Endothelial cell of umbilical vein (primary cell): Measurements from ENCODE around the gene EPS8.

Experiments
- FOS ChIP-seq: IDR thresholded peaks from 2 replicates; pipeline ENCODE4 v1.6.1; 2011; ENCODE audit warnings: mild to moderate bottlenecking, low read length, moderate library complexity, borderline replicate concordance; ENCODE audit not compliant: insufficient read depth
- GATA2 ChIP-seq: IDR thresholded peaks from 2 replicates; pipeline ENCODE4 v1.7.0; 2011; ENCODE audit warnings: low read depth, mild to moderate bottlenecking, moderate library complexity, mixed read lengths, low read length; ENCODE audit not compliant: insufficient read length, insufficient read depth
- MYC ChIP-seq: IDR thresholded peaks from one replicate; pipeline ENCODE4 v1.6.1; 2011; ENCODE audit warnings: mild to moderate bottlenecking, low read depth, low read length
- POLR2A ChIP-seq: IDR thresholded peaks from 2 replicates; pipeline ENCODE4 v1.6.1; 2012; ENCODE audit warnings: low read depth, mild to moderate bottlenecking, control low read depth, low read length
- TF ChIP-seq, protein P1 (sequence below), 2 donors: IDR thresholded peaks; 1 replicate in 1 of 2; 2 replicates in 1 of 2; pipeline ENCODE4 v1.5.1; 2011; ENCODE audit warnings: low read length in 2 of 2, mild to moderate bottlenecking in 2 of 2, moderate library complexity in 2 of 2, control low read depth in 1 of 2, inconsistent platforms in 1 of 2, low read depth in 1 of 2; ENCODE audit not compliant: insufficient read depth in 1 of 2; ENCODE audit errors: extremely low read depth in 1 of 2

DNA sequence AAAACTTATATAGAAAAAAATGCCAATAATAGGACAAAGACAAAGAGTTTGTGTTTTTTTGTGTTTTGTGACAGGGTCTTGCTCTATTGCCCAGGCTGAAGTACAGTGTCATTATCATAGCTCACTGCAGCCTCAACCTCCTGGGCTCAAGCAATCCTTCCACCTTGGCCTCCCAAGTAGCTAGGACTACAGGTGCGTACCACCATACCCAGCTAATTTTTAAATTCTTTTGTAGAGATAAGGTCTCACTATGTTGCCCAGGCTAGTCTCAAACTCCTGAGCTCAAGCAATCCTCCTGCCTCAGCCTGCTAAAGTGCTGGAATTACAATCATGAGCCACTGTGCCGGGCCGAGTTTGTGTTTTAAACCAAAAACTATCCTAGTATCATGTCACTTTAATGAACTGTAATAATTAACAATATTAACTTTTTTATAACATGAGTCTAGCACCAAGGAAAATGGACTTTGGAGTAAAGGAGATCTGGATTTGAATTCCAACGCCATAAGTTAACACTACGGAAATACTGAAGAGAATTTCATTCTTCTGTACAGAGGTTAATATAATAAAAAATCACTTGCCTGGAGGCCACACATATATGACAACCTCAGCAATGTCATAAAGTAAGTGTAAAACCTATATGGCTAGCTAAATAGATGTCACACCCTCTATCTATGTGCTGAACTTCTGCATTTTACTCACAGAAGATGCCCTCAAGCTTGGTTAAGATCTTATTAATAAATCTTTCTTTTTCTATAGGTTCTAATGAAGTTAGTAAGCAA, 53.2 kb downstream of the EPS8 start:
- TF ChIP-seq, protein P1, sequence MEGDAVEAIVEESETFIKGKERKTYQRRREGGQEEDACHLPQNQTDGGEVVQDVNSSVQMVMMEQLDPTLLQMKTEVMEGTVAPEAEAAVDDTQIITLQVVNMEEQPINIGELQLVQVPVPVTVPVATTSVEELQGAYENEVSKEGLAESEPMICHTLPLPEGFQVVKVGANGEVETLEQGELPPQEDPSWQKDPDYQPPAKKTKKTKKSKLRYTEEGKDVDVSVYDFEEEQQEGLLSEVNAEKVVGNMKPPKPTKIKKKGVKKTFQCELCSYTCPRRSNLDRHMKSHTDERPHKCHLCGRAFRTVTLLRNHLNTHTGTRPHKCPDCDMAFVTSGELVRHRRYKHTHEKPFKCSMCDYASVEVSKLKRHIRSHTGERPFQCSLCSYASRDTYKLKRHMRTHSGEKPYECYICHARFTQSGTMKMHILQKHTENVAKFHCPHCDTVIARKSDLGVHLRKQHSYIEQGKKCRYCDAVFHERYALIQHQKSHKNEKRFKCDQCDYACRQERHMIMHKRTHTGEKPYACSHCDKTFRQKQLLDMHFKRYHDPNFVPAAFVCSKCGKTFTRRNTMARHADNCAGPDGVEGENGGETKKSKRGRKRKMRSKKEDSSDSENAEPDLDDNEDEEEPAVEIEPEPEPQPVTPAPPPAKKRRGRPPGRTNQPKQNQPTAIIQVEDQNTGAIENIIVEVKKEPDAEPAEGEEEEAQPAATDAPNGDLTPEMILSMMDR (IDR thresholded peaks at IDR 0.05; ENCODE audit: extremely low read depth in 1 of 2, insufficient read depth in 1 of 2, low read depth in 1 of 2, low read length in 2 of 2): no peak
- no peak for TF ChIP-seq POLR2A
- no peak for TF ChIP-seq GATA2
- TF ChIP-seq FOS: no peak
- TF ChIP-seq MYC: no peak
